HAP-1 (cell line): Measurements from ENCODE around the gene TMEM119.

Experiments used
- DNase-seq, 2 experiments: peaks; one replicate each; pipeline ENCODE4 v3.0.0-alpha.2; 2016 to 2020; ENCODE audit warnings: low spot score in 2 of 2
- H3K27me3 ChIP-seq: fragments of 250-450 bp; sonication (Bioruptor Pico); 2 replicates; pipeline ENCODE4 v1.5.1; 2020; ENCODE audit warnings: low read depth, mild to moderate bottlenecking, moderate library complexity
- H3K36me3 ChIP-seq: fragments of 250-450 bp; sonication (Bioruptor Pico); replicated peaks from 2 replicates; pipeline ENCODE4 v1.5.1; 2020; ENCODE audit warnings: mild to moderate bottlenecking
- H3K4me1 ChIP-seq: fragments of 250-450 bp; sonication (Bioruptor Pico); 2 replicates; pipeline ENCODE4 v1.5.1; 2020; ENCODE audit warnings: mild to moderate bottlenecking
- H3K4me3 ChIP-seq: fragments of 250-450 bp; sonication (Bioruptor Pico); 2 replicates; pipeline ENCODE4 v1.5.1; 2020; ENCODE audit warnings: mild to moderate bottlenecking, moderate library complexity
- H3K9me3 ChIP-seq: fragments of 250-450 bp; sonication (Bioruptor Pico); 2 replicates; pipeline ENCODE4 v1.5.1; 2020; ENCODE audit warnings: mild to moderate bottlenecking, moderate library complexity
- in situ Hi-C: fragments of 300-500 bp; cut with MboI; formaldehyde crosslinking; loops from 3 replicates; pipeline ENCODE4 v1.14.3; 2020; ENCODE audit warnings: low sequenced_read_pairs, inconsistent platforms, mixed read lengths

TMEM119 gene

DNA sequence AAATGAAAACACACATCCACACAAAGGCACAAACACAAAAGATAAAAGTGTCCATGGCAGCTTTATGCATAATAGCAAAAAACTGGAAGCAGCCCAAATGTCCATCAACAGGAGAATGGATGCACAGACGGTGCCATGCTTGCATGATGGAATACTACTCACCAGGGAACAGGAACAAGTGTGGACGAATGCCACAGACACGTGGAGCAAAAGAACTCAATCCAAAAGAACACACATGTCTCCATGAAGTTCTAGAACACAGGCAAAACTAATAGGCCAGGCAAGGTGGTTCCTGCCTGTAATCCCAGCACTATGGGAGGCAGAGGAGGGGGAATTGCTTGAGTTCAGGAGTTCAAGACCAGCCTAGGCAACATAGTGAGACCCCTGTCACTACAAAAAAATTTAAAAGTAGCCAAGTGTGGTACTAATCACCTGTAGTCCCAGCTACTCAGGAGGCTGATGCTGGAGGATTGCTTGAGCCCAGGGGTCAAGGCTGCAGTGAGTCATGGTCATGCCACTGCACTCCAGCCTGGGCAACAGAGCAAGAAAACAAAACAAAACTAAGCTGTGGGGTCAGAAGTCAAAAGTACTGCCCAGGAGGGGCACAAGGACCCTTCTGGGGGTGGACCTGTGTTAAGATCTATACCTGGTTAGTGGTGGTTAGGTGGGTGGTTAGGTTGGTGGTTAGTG, 7.3 kb upstream of the TMEM119 start:
- Histone ChIP-seq H3K9me3 (no peaks in the 10 kb centered on the region), H3K36me3 (no peaks in the 10 kb centered on the region), H3K4me3 (no peak overlapping the region), H3K4me1 (no peaks in the 10 kb centered on the region), H3K27me3 (no peaks in the 10 kb centered on the region)
- in situ Hi-C loops, result no loop called here
- no peak for DNase-seq

DNA sequence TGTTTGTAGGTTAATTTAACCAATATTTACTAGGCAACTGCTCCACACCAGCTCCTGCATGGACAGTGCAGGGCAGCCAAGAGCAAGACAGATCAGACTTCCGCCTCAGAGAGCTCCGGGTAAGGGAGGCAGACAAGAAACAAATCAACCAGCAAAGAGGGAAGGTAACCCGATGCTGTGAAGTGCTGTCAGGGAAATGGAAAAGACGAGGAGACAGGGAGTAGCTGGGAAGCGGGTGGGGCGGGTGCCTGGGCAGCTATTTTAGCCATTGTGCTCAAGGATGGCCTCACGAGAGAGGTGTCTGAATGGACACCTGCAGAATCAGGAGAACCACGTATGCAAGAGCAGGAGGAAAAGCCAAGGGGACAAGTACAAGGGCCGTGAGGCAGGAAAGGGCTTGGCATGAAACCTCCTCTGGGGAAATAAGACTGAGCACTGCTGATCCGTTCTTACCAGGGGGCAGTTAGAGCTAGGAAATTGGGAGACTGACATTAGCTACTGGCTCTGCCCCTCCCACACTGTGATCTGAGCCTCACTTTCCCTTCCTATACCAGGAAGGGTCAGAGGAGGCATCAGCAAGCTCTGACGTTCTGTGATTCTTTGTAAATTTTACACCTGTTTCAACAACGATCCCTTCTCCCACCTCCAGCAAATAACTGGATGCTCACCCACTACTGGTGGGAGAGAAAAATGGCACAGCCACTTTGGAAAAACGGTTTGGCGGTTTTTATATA, 6.5 kb upstream of the TMEM119 start:
- Histone ChIP-seq H3K4me3 (no peak overlapping the region), H3K9me3 (no peaks in the 10 kb centered on the region), H3K4me1 (no peaks in the 10 kb centered on the region), H3K36me3 (no peaks in the 10 kb centered on the region), H3K27me3 (no peaks in the 10 kb centered on the region)
- DNase-seq, result no peak
- in situ Hi-C loops, result no loop called here

DNA sequence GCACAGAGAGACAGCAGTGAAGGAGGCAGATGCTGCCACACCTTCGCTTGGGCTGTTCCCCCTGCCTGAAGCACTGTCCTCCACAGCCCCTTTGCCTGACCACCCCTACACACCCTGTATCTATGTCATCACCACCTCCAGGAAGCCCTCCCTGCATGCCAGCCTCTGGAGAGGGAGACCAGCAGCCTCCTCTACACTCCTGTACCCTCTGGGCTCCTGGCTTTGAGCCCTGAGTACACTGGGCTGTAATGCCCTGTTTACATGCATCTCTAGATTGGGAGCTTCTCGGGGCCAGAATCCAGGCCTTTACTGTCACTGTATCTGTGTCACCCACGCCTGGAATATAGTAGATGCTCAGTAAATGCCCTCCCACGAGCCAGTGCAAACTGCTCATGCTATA, 5.9 kb upstream of the TMEM119 start:
- H3K9me3 ChIP-seq, result no peaks in the 10 kb centered on the region
- H3K4me1 ChIP-seq, result no peaks in the 10 kb centered on the region
- no peaks in the 10 kb centered on the region for H3K27me3 ChIP-seq
- no peak overlapping the region for H3K4me3 ChIP-seq
- no peaks in the 10 kb centered on the region for H3K36me3 ChIP-seq
- in situ Hi-C loops, result no loop called here
- DNase-seq, result no peak

DNA sequence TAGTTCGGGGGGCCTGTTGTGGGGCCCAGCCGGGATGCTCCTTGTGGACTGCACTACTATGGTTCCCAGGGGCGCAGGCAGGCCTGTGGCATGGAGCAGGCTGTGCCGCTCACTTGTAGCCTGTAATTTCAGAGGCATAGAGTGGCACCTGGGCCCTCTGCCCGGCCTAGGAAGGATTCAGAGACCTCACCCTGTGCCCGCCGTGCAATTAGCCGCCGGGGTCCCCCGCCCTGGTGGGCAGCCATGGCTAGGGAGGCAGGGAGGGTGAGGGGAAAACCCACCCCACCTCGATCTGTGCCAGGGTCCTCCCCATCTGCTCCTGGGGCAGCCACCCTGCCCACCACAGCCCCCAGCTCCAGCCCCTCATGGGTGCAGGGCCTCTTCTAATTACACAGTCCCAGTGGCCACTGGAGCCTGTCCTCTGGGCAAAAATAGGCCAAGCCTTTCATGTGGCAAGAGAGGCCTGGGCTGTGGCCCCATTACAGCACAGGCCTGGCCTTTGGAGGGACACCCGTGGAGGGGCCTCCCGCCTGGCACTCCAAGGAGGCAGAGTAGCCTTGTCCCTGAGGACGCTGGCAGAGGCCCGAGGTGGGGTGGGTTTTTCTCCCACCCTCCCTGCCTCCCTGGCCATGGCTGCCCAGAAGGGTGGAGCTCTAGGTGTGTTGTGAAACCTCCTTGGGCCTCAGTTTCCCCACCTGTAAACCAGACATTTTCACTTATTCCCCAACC, 5.3 kb upstream of the TMEM119 start:
- H3K36me3 ChIP-seq, result no peaks in the 10 kb centered on the region
- H3K27me3 ChIP-seq, result no peaks in the 10 kb centered on the region
- in situ Hi-C loops, result no loop called here
- DNase-seq, result no peak
- no peaks in the 10 kb centered on the region for H3K9me3 ChIP-seq
- no peaks in the 10 kb centered on the region for H3K4me1 ChIP-seq
- no peak overlapping the region for H3K4me3 ChIP-seq

DNA sequence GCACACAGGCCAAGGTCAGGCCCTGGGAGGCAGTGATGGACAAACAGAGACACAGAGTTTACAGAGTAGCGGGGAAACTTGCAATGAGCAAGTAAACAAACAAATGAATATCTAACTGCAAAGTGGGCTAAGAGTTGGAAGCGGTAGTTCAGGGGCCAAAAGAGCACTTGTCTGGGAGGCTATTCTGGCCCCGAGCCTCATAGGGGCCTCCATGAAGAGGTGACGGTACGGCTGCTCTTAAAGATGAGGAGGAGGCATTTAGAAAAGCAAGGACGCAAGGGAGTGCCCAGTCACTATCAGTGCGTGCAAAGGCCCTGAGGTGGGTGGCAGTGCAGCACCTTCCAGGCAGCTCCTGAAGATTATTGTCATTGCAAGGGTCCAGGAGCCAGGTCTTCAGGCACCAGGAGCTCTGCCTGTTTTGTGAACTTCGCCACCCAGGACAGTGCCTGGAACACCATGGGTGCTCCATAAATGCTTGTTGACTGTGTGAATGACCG, 4.4 kb upstream of the TMEM119 start:
- no peaks in the 10 kb centered on the region for H3K27me3 ChIP-seq
- no peaks in the 10 kb centered on the region for H3K4me1 ChIP-seq
- in situ Hi-C loops, result no loop called here
- H3K9me3 ChIP-seq, result no peaks in the 10 kb centered on the region
- H3K4me3 ChIP-seq, result no peak overlapping the region
- no peaks in the 10 kb centered on the region for H3K36me3 ChIP-seq
- no peak for DNase-seq

DNA sequence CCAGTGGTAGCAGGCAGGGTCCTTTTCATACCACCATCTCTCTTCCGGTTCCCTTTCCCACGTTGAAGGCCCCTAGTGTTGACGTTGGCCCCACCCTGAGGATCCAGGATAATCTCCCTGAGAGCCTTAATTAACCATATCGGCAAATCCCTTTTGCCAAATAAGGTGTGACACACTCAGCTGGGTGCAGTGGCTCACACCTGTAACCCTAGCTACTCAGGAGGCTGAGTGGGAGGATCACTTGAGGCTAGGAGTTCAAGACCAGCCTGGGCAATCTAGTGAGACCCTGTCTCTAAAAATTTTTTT, 2.8 kb upstream of the TMEM119 start:
- H3K27me3 ChIP-seq, result no peaks in the 10 kb centered on the region
- no peaks in the 10 kb centered on the region for H3K36me3 ChIP-seq
- in situ Hi-C loops, result no loop called here
- no peak overlapping the region for H3K4me3 ChIP-seq
- no peak for DNase-seq
- no peaks in the 10 kb centered on the region for H3K9me3 ChIP-seq
- H3K4me1 ChIP-seq, result no peaks in the 10 kb centered on the region

DNA sequence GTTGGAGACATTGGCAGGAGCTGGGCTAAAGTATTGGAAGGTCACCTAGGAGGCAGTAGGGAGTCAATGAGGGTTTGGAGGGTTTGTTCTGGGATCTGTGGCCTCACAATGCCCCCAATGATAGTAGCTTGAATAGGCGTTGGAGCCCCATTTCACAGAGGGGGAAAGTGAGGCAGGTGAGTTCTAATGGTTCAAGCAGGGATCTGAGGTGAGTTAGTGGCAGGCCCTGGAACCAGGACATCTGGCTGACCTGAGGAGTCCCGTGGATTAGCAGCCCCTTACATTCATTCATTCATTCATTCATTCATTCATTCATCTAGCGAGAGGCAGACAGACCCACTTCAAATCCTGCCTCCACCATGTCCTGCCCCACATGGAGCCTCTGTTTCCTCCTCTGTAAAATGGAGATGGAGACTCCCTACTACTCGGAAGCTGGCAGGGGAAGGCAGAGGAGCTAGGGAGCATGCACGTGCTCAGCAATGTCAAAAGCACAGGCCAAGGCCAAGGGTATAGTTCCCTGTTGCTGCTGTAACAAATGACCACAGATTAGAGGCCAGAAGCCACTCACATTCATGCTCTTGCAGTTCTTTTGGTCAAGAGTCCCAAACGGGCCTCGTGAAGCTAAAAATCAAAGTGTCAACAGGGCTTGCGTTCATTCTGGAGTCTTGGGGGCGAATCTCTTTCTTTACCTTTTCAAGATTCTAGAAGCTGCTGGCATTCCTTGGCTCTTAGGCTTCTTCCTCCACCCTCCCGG, 2.2 kb upstream of the TMEM119 start:
- Histone ChIP-seq H3K36me3 (no peaks in the 10 kb centered on the region), H3K9me3 (no peaks in the 10 kb centered on the region), H3K27me3 (no peaks in the 10 kb centered on the region), H3K4me1 (no peaks in the 10 kb centered on the region), H3K4me3 (no peak overlapping the region)
- no peak for DNase-seq
- in situ Hi-C loops, result no loop called here

DNA sequence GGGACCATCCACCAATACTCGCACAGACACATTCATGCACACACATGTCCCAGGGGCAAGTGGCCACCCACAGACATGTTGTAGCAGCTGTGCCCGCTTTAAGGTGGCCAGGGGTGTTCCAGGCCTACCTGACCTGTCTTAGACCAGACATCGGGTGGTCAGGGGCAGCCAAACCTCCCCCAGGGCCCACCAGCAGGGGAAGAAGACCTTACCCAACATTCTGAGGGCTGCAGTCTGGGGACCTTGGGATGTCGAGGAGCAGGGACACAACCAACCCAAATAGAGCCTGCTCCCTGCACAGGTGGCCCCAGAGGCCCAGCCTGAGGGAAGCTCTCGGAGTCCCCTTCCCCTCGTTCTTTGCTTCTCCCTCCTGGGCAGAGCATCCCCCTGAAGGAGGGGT, 1.7 kb upstream of the TMEM119 start:
- Histone ChIP-seq H3K36me3 (no peaks in the 10 kb centered on the region), H3K4me3 (no peak overlapping the region), H3K4me1 (no peaks in the 10 kb centered on the region), H3K9me3 (no peaks in the 10 kb centered on the region), H3K27me3 (no peaks in the 10 kb centered on the region)
- in situ Hi-C loops, result no loop called here
- DNase-seq, result no peak

DNA sequence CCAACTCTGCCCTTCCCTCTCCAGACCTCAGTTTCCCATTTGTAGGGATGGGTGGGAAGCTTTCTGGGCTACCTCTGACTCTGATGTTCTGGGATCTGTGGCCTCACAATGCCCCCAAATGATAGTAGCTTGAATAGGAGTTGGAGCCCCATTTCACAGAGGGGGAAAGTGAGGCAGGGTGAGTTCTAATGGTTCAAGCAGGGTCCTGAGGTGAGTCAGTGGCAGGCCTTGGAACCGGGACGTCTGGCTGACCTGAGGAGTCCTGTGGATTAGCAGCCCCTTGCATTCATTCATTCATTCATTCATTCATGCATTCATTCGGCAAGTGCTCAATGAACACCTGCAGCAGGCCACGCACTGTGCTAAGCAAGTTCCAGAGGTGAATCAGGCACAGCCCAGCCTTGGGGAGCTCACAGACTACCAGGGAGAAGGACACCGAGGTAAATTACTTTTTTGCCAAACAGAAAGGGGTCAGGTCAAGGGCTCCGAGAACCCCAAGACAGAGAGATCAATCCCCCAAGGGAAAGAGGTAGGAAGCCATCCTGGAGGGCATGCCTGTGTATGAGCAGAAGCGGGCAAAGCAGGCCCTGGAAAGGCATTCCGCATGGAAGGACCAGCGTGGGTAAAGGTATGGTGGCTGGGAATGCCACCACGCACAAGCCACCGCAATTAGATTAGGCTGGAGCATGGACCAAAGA, 818 bp upstream of the TMEM119 start:
- Histone ChIP-seq H3K4me3 (no peak overlapping the region), H3K4me1 (no peaks in the 10 kb centered on the region), H3K36me3 (no peaks in the 10 kb centered on the region), H3K27me3 (no peaks in the 10 kb centered on the region), H3K9me3 (no peaks in the 10 kb centered on the region)
- no peak for DNase-seq
- in situ Hi-C loops, result no loop called here

DNA sequence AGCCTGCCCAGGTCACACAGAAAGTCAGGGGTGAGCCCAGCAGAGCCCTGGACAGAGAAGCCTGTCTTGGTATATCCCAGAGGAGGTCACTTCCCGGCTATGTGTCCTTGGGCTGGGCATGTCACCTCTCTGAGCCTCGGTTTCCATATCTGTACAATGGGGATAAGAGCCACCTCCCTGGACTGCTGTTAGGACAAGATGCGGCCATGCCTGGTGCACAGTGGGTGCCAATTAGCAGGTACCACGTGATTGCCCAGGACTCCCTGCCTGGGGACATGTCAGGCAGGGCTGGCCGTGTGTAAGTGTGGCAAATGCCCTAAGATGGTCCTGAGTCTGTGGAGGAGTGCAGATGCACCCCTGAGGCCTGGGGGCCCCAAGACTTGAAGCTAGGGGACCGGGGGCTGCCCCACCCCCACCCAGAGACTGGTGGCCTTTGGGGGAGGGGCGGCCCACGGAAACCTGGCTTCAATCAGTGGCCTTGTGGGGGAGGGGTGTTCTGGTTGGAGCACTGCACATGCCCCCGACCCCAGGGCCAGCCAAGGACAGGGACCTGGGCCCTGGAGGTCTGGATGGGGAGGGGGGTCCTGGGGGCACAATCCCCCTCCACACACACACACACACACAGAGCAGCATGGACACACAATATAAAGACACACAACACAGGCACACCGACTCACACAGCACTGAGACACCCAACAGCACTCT, 878 bp downstream of the TMEM119 start:
- Histone ChIP-seq H3K9me3 (no peaks in the 10 kb centered on the region), H3K27me3 (no peaks in the 10 kb centered on the region), H3K36me3 (no peaks in the 10 kb centered on the region), H3K4me3 (no peak overlapping the region), H3K4me1 (no peaks in the 10 kb centered on the region)
- no peak for DNase-seq
- in situ Hi-C loops, result no loop called here

DNA sequence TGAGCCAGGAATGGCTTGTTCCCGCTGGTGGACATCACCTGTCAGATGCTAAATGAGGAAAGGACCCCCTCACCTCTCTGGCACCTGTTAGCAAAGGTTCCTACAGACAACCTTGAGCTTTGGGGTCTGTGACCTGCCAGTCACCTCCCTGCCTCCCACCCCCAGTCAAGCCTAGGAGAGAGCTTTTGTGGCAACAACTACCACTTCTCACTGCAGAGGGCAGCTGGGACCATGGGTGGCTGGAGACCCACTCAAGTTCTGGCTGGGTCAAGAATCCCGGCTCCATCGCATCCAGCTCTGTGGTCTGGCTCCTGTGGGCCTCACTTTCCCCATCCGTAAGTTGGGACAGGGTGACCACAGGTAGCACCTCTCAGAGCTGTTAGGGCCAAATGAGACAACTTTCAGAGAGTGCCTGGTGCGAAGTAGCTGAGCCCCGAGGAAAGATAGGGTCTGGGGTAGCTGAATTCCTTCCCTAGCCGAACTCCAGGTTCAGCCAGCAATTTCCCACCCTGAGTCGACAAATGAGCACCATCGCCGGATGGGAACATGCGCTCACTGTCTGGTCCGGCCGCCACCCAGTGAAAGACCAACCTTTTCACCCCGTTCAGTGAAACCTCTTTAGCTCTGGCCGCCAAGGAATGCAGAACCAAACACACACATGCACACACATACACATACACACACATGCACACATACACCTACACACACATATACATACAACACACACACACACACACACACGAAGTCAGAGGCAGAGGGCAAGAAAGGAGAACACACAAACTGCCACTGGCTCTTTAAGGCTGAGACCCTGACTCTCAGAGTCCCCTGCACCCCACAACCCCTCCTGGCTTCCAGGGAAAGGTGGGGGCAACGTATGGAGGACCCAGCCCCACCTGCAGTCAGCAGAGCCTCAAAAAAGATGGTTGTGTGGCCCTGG, 1.9 kb downstream of the TMEM119 start:
- no peak overlapping the region for H3K4me3 ChIP-seq
- in situ Hi-C loops, result no loop called here

More for the DNA sequence above, 1.9 kb downstream of the TMEM119 start:
- Histone ChIP-seq H3K36me3 (no peaks in the 10 kb centered on the region), H3K27me3 (no peaks in the 10 kb centered on the region), H3K4me1 (no peaks in the 10 kb centered on the region), H3K9me3 (no peaks in the 10 kb centered on the region)
- DNase-seq, result no peak
